ENCODE results near the gene BMP10. TPM values are rescaled to one million over a fixed set of nuclear protein-coding genes. Genes with fewer than 3 reads are reported as not detected.

BMP10 gene
- total and polyA plus RNA-seq, 10 of the 15 experiments (the other 5 are each of a cell fraction or from before 2014, with no cell fraction given) = 0.04 TPM; not detected in 9

DNA sequence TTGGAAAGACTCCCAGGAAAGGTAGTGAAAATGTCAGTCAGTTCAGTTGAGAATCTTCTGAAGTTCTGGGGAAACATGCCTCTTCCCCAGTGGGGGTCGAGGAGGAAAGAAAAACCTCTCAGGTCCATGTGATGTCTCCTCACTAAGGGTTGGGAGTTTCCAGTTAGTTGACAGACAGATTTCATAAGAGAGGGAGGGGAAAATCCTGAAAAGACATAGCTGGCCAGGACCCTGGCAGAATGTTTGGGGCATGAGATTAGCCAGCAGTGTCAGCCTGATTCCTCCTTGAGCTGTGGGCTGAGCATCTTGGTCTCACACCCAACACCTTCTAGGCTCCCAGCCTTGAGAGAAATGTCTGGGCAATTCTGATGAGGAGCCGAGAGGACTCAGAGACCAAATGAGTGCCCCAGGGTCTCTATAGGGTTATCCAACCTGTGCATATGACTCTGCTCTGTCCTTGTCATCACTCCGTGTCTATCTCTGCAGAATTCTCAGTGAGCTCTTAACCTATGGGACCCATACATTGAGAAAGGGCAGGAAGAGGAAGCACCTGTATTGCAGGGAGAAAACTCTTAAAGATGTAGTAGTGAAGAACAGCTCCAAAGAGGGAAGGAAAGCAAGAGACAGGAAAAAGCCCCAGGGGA is 13.9 kb downstream of the BMP10 start:
- Histone ChIP-seq H3K79me2 (ENCODE audit: control insufficient read depth, insufficient read depth, low read length) (no peaks in the 10 kb centered on the region), H4K20me1 (ENCODE audit: control insufficient read depth, insufficient read depth) (no peaks in the 10 kb centered on the region), H3K4me2 (ENCODE audit: control insufficient read depth, insufficient read depth) (no peak overlapping the region), H2AFZ (ENCODE audit: control insufficient read depth, low read depth, low read length) (no peak overlapping the region), H3K9me3 (replicated peaks; ENCODE audit: control insufficient read depth, insufficient read depth, low read length) (no peaks in the 10 kb centered on the region), H3K9ac (ENCODE audit: control insufficient read depth, insufficient read depth, low read length) (no peak overlapping the region), H3K4me3 (no peak overlapping the region), H3K27me3 (replicated peaks in 1 of 2; ENCODE audit: control insufficient read depth in 2 of 2, insufficient read depth in 2 of 2, low read length in 1 of 2) (peaks cover 2 to 3% of the 10 kb centered on the region in 2 experiments; a peak in 3 of 4 replicates), H3K27ac (ENCODE audit: control insufficient read depth, insufficient read depth) (no peak overlapping the region), H3K4me1 (ENCODE audit: control insufficient read depth, insufficient read depth, low read length) (no peaks in the 10 kb centered on the region), H3K36me3 (ENCODE audit: control insufficient read depth in 2 of 2, insufficient read depth in 2 of 2, low read length in 1 of 2) (no peaks in the 10 kb centered on the region)
- CTCF ChIA-PET = interaction anchor here (0.6 to 1.1 kb wide), 2 partner anchors 10 to 124 kb away, joined by 3 read pairs; no protein-coding TSS in a partner anchor
- POLR2A ChIA-PET = no interaction called here
- TF ChIP-seq, protein P1, sequence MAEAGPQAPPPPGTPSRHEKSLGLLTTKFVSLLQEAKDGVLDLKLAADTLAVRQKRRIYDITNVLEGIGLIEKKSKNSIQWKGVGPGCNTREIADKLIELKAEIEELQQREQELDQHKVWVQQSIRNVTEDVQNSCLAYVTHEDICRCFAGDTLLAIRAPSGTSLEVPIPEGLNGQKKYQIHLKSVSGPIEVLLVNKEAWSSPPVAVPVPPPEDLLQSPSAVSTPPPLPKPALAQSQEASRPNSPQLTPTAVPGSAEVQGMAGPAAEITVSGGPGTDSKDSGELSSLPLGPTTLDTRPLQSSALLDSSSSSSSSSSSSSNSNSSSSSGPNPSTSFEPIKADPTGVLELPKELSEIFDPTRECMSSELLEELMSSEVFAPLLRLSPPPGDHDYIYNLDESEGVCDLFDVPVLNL (IDR thresholded peaks at IDR 0.05; ENCODE audit: low read depth, low read length) = no peak
- no peak for TF ChIP-seq MTA3 (IDR thresholded peaks at IDR 0.05; ENCODE audit: borderline replicate concordance, low read length)
- TF ChIP-seq, protein P2, sequence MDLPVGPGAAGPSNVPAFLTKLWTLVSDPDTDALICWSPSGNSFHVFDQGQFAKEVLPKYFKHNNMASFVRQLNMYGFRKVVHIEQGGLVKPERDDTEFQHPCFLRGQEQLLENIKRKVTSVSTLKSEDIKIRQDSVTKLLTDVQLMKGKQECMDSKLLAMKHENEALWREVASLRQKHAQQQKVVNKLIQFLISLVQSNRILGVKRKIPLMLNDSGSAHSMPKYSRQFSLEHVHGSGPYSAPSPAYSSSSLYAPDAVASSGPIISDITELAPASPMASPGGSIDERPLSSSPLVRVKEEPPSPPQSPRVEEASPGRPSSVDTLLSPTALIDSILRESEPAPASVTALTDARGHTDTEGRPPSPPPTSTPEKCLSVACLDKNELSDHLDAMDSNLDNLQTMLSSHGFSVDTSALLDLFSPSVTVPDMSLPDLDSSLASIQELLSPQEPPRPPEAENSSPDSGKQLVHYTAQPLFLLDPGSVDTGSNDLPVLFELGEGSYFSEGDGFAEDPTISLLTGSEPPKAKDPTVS (IDR thresholded peaks at IDR 0.05; ENCODE audit: low read depth, low read length) = no peak
- no peak for TF ChIP-seq CREM (IDR thresholded peaks at IDR 0.05; ENCODE audit: low read depth)
- TF ChIP-seq POLR2A (IDR thresholded peaks at IDR 0.05; ENCODE audit: low read depth, low read length) = no peak
- no peak for TF ChIP-seq SUZ12 (IDR thresholded peaks at IDR 0.05; ENCODE audit: unreplicated experiment)
- TF ChIP-seq RBBP5 (conservative IDR thresholded peaks at IDR 0.05) = no peak
- TF ChIP-seq NFXL1 (IDR thresholded peaks at IDR 0.05; ENCODE audit: borderline replicate concordance) = no peak
- TF ChIP-seq GABPA (IDR thresholded peaks at IDR 0.05; ENCODE audit: low read depth) = no peak
- no peak for TF ChIP-seq RAD21 (IDR thresholded peaks at IDR 0.05; ENCODE audit: insufficient read depth, low read depth, low read length)
- TF ChIP-seq TCF7 (IDR thresholded peaks at IDR 0.05; ENCODE audit: borderline replicate concordance) = no peak
- no peak for TF ChIP-seq KLF5 (IDR thresholded peaks at IDR 0.05; ENCODE audit: partially characterized antibody)
- intact Hi-C loops (cut with micrococcal nuclease; ENCODE audit: unreplicated experiment) (no loop called here), in situ Hi-C loops (cut with MboI) (no loop called here)
- RAD21 ChIA-PET (ENCODE audit: unreplicated experiment) = no interaction called here
- SMC1A ChIA-PET (ENCODE audit: uncharacterized antibody, unreplicated experiment) = interaction anchor here (1.1 kb wide), 1 partner anchor 21 kb away, joined by 3 read pairs; no protein-coding TSS in a partner anchor
- no peak for DNase-seq (ENCODE audit: low read depth, low spot score)
- BruUV-seq (replicated peaks) = no TSS peak
- ATAC-seq = no peak
- no peak for FAIRE-seq
- 43% methylated on average over 3 of the region's 3 CpGs for WGBS (ENCODE audit: insufficient coverage, insufficient replicate concordance, low lambda C conversion rate, missing lambda C conversion rate)

Data from GM12878 (cell line).